IMR-90 (cell line): ENCODE data around the gene F2.

Experiments used
- CTCF ChIP-seq: conservative IDR thresholded peaks from 2 replicates; pipeline ENCODE4 v1.5.1; 2012; ENCODE audit warnings: mild to moderate bottlenecking, low read depth, low read length, improper control_type of control experiment
- POLR2A ChIP-seq: IDR thresholded peaks from 2 replicates; pipeline ENCODE4 v1.6.1; 2012; ENCODE audit warnings: mild to moderate bottlenecking, low read depth, low read length
- RCOR1 ChIP-seq: IDR thresholded peaks from 2 replicates; pipeline ENCODE4 v1.6.1; 2012; ENCODE audit warnings: mild to moderate bottlenecking, low read length, improper control_type of control experiment; ENCODE audit not compliant: insufficient replicate concordance
- TF ChIP-seq, protein P1 (sequence below): fragments of 150-350 bp; IDR thresholded peaks from 2 replicates; pipeline ENCODE4 v1.6.1; 2017; ENCODE audit warnings: mild to moderate bottlenecking, antibody characterized with exemption, low read length, low read depth

- TF ChIP-seq CTCF (no peak), POLR2A (no peak), RCOR1 (no peak)
- TF ChIP-seq, protein P1, sequence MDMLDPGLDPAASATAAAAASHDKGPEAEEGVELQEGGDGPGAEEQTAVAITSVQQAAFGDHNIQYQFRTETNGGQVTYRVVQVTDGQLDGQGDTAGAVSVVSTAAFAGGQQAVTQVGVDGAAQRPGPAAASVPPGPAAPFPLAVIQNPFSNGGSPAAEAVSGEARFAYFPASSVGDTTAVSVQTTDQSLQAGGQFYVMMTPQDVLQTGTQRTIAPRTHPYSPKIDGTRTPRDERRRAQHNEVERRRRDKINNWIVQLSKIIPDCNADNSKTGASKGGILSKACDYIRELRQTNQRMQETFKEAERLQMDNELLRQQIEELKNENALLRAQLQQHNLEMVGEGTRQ, result no peak
Observed at GRCh38 chr11:46762248-46762647, 43.2 kb downstream of the F2 start.
